CD4-positive, alpha-beta T cell treated with Interleukin-21 for 1 hour (primary cell): Measurements from ENCODE around the gene LDHB.
"Not testable (repeated sequence)": the region's sequence is repeated elsewhere in the genome, so short reads cannot be mapped to it uniquely, and the experiment has no call there.

ENCODE experiments used
- DNase-seq: peaks from one replicate; pipeline ENCODE4 v3.0.0-alpha.2; 2020

LDHB gene

GRCh38 chr12:21661396-21662093, 3.9 kb upstream of the LDHB start:
- not testable (repeated sequence) for DNase-seq

- DNase-seq = peak; percentile 25
Observed at GRCh38 chr12:21659383-21659782, 1.7 kb upstream of the LDHB start.

- DNase-seq = peak; percentile 39
Observed at GRCh38 chr12:21656905-21657325, 727 bp downstream of the LDHB start.

- DNase-seq = no peak
Observed at GRCh38 chr12:21655591-21655990, 2.1 kb downstream of the LDHB start.

GRCh38 chr12:21651821-21652220, 5.8 kb downstream of the LDHB start:
- no peak for DNase-seq

GRCh38 chr12:21650997-21651396, 6.6 kb downstream of the LDHB start:
- no peak for DNase-seq

- no peak for DNase-seq
Observed at GRCh38 chr12:21649034-21649433, 8.6 kb downstream of the LDHB start.

GRCh38 chr12:21648378-21648777, 9.3 kb downstream of the LDHB start:
- DNase-seq = no peak

GRCh38 chr12:21647179-21647578, 10.5 kb downstream of the LDHB start:
- no peak for DNase-seq

- not testable (repeated sequence) for DNase-seq
Observed at GRCh38 chr12:21645041-21645500, 12.6 kb downstream of the LDHB start.

GRCh38 chr12:21644516-21644915, 13.1 kb downstream of the LDHB start:
- DNase-seq = no peak

GRCh38 chr12:21643758-21644157, 13.9 kb downstream of the LDHB start:
- DNase-seq = no peak

GRCh38 chr12:21642707-21643389, 14.8 kb downstream of the LDHB start:
- DNase-seq = no peak

- DNase-seq = no peak
Observed at GRCh38 chr12:21638054-21638891, 19.4 kb downstream of the LDHB start.

GRCh38 chr12:21634245-21634644, 23.4 kb downstream of the LDHB start:
- no peak for DNase-seq

- DNase-seq = no peak
Observed at GRCh38 chr12:21631367-21631766, 26.3 kb downstream of the LDHB start.

- no peak for DNase-seq
Observed at GRCh38 chr12:21627924-21628323, 29.7 kb downstream of the LDHB start.

GRCh38 chr12:21618566-21618965, 39.1 kb downstream of the LDHB start:
- no peak for DNase-seq

GRCh38 chr12:21617030-21617429, 40.6 kb downstream of the LDHB start:
- DNase-seq = no peak

GRCh38 chr12:21615431-21615830, 42.2 kb downstream of the LDHB start:
- peak; percentile 23 for DNase-seq

GRCh38 chr12:21614506-21614905, 43.1 kb downstream of the LDHB start:
- DNase-seq = peak; percentile 33

- no peak for DNase-seq
Observed at GRCh38 chr12:21613931-21614330, 43.7 kb downstream of the LDHB start.

GRCh38 chr12:21608196-21608595, 49.4 kb downstream of the LDHB start:
- no peak for DNase-seq

GRCh38 chr12:21607701-21608100, 49.9 kb downstream of the LDHB start:
- peak; percentile 48 for DNase-seq
